GM19193 (cell line): ENCODE results near the gene COBL.

Experiments used
- POLR2A ChIP-seq: IDR thresholded peaks from 4 replicates; pipeline ENCODE4 v1.6.1; 2011; ENCODE audit not compliant: insufficient read depth, insufficient read length; ENCODE audit errors: extremely low read depth

Gene COBL

DNA sequence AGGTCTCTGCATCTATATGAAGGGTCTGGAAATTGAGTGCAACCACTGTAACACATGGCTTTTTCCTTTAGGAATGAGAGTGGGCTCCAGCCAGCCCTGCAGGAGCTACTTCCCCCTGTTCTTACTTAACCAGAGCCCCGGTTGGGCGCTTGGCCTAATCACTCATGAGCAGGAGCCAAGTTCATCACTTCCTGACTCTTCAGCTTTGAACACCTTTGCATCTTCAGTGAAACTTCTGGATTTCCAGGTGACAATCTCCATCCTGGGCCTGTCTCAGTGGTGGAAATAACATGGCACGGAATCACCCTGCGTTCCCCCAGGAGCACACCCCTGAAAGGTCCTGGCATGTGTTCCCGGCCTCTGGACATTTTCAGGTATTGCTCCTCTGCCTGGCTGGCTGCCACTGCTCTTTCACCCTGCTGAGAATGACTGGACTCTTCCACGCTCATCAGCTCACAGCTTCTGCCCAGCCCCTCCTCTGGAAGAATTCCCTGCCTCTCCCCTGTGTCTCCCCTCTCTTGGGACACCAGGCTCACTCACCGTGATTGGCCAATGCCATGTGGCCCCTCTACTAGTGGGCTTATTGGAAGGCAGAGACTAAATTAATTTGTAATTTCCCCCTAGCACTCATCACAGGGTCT, 304.8 kb downstream of the COBL start:
- TF ChIP-seq POLR2A: no peak

- no peak for TF ChIP-seq POLR2A
Observed at GRCh38 chr7:51010534-51010933, 306.1 kb downstream of the COBL start.

GRCh38 chr7:51009716-51010496, 306.7 kb downstream of the COBL start:
- no peak for TF ChIP-seq POLR2A

DNA sequence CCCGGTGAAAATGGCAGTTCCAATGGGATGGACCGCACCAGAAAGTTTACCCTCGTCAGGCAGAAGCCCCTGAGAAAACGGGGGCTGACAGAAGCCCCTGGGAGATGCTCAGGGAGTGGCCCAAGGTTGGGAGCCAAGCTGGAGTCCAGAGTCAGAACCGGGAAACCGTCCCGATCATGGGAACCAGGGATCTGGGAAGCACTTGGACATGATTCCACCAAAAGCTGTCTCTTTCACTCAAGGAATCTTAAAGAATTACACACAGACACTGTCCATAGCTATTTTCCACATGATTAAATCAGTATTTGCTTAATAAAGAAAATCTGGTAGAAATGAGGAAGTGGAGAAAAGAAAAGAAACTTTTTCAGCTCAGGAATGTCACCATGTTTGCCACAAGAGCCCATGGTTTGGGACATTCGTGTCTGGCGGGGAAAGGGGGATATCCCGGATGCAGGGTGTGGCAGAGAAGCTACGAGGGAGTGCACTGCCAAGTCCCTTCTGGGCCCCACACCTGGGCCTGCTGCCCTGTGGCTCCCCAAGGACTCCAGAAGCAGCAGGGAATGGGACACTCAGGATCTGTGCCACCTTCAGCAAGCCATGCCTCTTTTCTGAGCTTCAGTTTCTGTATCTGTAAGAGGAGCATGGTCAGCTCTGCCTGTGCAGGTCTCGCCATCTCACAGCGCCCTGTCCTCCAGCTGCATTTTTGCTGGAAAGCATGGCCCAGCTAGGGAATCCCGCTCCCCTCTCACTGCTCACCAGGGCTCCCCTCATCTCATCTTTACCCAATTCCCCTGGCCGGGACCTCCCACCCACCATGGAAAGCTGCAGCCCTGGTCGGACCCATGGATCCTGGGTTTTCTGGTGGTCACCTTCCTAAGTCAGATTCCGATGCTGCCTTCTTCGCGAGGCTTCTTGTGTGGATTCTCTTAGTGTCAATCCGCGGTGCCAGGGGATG, 308.8 kb downstream of the COBL start:
- no peak for TF ChIP-seq POLR2A

GRCh38 chr7:51006483-51007235, 309.9 kb downstream of the COBL start:
- no peak for TF ChIP-seq POLR2A

GRCh38 chr7:51005074-51005473, 311.5 kb downstream of the COBL start:
- no peak for TF ChIP-seq POLR2A

DNA sequence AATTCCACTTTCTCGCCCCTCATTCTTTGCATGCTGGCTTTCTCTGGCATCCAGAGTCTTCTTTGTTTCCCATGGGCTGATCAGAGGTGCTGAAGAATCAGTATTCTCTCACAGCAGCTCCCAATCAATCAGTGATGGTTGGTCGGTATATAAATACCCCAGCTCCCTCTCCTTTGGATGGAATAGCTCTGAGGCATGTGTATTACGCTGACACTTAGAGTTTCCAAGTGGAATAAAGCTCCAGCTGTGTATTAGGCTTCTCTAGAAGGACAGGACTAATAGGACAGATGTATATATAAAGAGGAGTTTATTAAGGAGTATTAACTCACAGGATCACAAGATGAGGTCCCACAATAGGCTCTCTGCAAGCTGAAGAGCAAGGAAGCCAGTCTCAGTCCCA, 315.7 kb downstream of the COBL start:
- no peak for TF ChIP-seq POLR2A

DNA sequence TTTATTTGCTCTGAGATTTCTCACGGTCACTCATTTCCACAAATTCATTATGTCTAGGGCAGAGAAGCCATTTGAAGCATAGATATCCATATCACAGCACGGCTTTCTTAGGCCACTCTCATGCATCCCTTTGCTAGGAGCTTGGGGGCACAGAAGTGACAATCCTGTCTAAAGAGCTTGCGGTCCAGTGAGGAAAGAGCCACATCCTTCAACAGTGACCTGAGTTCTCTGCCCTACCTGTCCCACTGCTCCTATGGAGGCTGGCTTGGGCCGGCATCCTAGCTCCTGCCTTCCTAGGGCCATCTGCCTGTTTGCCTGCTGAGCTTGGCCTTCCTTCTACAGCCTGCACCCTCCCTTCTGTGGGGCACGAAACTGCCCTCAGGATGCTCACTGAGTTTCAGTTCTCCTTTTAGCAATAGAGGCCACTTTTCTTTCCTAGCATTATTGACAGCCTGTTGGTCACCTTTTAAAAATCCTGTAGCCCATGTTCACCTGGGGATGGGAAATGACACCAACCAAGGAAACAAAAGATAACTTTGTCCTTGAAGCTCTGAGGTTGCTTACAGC, 321.8 kb downstream of the COBL start:
- no peak for TF ChIP-seq POLR2A

GRCh38 chr7:50988988-50989387, 327.6 kb downstream of the COBL start:
- no peak for TF ChIP-seq POLR2A

DNA sequence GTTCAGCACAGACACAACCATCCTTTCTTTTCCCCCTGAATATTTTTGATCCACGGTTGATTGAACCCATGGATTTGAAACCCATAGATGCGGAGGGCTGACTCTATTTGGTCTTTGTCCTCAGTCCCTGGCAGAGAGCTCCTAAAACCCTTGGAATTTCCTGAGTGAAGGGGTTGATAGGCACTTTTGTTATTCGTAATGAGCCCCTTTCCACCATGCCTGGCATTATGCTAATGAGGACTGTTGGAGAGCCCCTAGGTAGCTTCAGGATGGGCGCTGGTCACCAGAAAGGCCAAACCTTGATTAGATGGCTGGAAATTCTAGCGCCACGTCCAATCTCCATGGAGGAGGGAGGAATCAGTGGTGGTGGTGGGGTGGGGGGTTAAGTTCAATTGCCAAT, 328.1 kb downstream of the COBL start:
- no peak for TF ChIP-seq POLR2A

DNA sequence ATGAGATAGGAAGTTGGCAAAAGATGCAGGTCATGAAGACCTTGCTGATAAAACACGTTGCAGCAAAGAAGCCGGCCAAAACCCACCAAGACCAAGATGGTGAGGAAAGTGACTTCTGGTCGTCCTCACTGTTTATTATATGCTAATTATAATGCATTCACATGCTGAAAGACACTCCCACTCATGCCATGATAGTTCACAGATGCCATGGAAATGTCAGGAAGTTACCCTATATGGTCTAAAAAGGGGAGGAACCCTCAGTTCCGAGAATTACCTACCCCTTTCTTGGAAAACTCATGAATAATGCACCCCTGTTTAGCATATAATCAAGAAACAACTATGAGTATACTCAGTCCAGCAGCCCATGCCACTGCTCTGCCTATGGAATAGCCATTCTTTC, 331.5 kb downstream of the COBL start:
- no peak for TF ChIP-seq POLR2A

GRCh38 chr7:50983850-50984249, 332.8 kb downstream of the COBL start:
- TF ChIP-seq POLR2A: no peak

DNA sequence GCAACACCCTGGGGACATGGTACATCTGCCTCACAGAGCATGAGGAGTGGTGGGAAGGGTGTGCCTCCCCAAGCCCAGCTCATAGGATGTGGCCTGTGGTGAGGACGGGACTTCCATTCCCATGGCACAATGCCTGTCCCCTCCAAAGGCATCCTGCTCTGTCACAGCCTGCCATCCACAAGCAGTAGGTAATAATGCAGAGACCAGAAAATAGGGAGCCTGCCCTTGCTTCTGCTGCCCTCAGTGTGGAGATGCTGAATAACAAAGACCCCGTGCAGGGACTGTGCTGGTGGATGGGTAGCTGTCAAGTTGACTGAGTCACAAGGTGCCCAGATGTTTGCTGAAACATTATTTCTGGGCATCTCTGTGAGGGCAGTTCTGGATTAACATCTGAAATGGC, 334.0 kb downstream of the COBL start:
- TF ChIP-seq POLR2A: no peak

DNA sequence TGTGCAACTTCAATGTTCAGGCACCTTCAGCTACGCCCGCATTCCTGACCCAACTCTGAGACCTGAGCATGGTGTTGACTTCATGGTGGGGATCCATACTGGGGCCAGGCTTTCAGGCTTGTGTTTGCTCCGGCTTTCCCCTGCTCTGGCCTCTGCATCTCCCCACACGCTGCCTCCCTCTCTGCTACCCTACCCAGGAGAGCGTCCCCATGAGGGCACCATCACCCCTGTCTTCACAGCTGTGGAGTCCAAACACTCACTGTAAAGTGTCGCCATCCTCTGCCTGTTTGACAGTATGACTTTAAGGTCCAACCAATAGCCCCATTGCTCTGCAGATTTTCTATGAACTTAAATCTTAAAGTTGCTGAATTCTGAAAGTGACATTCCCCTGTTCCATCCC, 334.9 kb downstream of the COBL start:
- no peak for TF ChIP-seq POLR2A
